ENCODE results near the gene POLR1A.

Gene POLR1A

GRCh38 chr2:86056590-86057331 is 48.9 kb downstream of the POLR1A start:
- no peak for DNase-seq

DNA sequence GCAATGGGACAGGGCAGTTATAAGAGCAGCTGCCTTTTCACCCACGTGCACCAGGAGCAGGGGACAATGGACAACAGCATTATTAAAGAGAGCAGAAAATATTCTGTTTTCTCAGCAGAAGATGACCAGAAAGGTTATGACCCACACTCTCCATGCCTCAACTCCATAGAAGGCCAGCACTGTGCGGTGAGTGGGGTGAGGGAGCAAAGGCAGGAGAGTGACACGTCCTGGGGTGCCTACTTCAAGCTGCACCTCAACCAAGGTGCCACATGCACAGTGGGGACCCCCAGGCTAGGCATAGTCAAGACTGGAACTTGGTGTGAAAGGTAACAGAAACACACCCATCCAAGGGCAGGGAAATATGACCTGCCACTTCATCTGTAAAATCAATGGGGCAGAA is 50.4 kb downstream of the POLR1A start:
- no peak for DNase-seq

GRCh38 chr2:86054535-86055082 is 51.1 kb downstream of the POLR1A start:
- no peak for DNase-seq

DNA sequence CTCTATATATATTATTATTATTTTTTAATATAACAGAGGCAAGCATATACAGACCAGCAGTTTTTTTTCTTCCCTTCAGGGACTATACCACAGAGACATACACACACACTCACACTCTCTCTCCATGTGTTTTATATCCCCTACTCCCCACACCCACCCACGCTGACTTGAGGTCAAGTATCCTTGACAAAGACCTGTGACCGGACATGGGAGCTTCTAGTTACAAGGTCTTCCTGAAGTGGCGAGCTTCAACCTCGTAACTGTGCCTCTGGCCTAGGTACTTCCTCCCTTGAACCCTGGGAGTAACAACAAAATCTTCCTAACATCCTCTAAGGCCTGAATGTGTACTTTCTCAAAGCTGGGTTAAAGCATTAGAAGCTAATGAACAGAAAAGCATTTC is 52.5 kb downstream of the POLR1A start:
- no peak for DNase-seq

DNA sequence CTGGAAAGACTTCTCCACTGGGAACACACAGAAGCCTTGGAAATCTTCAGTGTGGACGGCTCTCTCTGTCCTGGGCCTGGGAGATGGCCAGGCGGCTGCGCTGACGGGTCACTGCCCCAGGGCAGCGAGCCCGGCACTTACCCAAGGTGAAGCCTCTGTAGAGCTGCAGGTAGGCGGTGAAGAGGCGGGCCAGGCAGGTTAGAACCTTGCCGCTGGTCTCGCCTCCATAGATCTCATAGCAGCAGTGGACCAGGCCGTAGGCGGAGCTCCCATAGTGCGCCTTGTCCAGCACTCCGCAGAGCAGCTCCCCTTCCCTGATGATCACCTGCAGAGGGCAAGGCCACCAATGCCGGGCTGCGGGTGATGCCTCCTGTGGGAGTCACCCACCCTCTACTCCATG is 53.0 kb downstream of the POLR1A start:
- DNase-seq, result no peak

- no peak for DNase-seq
Observed at GRCh38 chr2:86052265-86052664, 53.4 kb downstream of the POLR1A start.

DNA sequence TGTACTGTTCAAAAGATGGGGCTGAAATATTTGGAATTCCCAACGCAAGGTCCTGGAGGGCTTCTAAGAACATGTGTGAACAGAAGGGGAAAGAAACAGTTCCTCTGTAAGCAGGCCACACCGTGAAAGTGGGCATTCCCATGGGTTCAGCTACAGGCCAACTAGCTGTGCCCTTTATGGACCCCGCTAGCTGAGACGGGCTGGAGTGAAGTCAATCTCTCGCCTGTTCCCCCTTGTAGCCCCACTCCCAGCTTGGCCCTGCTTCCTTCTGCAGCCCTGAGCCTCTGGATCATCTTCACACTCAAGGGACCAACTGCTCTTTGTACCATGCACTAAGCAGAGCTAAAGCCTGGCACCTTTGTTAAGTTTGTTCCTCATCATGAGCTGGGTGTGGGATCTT is 55.4 kb downstream of the POLR1A start:
- no peak for DNase-seq

GRCh38 chr2:86049529-86049928 is 56.2 kb downstream of the POLR1A start:
- no peak for DNase-seq

- no peak for DNase-seq
Observed at GRCh38 chr2:86048888-86049287, 56.8 kb downstream of the POLR1A start.

DNA sequence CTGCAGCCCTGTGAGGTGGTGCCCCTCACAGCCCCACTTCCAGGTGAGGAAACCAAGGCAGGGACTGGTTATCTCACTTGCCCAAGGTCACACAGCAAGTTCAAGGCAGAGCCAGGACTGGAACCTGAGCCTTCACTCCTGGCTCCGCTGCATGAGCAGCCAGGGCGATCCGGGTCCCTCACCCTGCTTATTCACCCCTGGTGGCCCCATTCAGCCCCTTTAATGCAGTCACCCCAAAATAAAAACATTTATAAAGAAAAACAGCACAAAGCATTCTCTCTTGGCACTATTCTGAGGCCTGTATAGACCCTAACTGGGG is 57.3 kb downstream of the POLR1A start:
- DNase-seq, result no peak

- no peak for DNase-seq
Observed at GRCh38 chr2:86047575-86048382, 57.9 kb downstream of the POLR1A start.

- no peak for DNase-seq
Observed at GRCh38 chr2:86045541-86045940, 60.1 kb downstream of the POLR1A start.

DNA sequence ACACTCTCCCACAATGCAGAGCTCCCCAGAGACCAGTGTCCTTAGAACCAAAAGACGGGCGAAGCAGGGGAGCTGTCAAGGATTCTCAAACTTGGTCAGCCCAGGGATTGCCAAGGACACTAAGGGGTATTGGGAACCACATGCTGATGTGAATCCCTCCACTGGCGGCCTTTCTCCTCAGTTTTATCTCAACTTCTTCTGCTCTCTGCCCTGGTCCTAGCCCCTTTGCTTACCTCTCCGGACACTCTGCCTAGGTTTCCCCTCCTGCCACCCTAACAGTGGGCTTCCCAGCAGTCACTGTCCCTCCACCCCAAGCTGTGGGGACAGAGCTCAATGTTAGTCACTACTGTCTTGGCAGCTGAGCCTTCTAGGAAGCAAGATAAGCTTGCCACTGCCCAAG is 61.1 kb downstream of the POLR1A start:
- DNase-seq, result no peak

DNA sequence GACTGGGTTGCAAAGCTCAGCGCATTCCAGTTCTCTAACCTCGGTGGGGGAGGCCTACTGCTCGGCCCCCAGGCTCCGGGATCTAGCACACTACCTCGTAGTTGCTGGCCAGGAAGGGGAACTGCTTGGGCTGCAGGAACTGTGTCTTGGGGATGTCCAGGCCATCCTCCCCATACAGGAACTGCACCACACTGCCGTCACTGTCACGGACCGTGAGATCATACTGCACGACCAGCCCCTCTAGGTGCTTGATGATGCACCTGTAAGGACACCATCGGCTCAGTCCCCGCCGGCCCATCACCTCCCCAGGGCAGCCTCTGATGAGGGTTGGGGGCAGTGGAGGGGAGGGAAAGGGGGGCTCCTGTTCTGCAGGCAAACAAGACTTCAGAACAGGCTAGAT is 61.6 kb downstream of the POLR1A start:
- no peak for DNase-seq

DNA sequence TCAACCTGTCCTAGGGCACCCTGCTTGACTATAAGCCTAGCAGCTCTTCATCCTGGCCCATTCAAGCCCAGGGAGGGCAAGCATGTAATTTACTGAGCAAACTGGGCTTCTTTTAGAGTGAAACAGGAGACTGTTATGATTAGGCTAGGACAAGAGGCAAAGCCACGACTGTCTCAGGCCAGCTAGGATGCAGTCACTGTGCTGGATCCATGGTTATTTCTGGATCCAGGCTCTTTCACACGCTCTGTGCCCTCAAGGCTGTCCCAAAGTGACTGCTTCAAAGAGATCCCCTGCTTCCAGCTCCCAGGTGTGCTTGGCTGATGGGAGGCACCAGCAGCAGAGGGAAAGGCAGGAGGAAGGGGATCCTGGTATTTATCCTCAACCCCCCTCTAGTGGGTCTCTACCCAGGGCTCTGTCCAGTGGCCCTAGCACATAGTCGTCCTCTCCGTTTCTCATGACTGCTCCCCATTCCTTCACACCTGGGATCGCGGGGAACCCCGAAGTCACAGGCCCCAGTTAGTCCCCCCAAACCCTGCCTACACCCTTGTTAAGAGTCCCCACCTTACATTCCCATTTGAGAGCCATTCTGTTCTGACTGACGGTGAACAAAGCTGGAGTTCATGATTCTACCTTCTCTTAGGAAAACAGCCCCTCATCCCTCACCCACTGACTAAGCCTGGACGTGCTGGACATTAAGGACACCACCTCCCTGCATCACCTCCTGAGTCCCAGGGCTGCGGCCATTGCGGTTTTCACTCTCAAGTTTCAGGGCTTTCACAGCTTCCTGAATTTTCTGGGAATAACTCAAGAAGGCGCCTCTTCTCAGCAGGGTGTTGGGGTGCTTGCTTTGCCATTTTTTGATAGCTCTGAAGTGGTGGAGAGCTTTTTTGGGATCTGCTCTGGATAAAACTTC is 63.2 kb downstream of the POLR1A start:
- no peak for DNase-seq

- no peak for DNase-seq
Observed at GRCh38 chr2:86039963-86040655, 65.6 kb downstream of the POLR1A start.

DNA sequence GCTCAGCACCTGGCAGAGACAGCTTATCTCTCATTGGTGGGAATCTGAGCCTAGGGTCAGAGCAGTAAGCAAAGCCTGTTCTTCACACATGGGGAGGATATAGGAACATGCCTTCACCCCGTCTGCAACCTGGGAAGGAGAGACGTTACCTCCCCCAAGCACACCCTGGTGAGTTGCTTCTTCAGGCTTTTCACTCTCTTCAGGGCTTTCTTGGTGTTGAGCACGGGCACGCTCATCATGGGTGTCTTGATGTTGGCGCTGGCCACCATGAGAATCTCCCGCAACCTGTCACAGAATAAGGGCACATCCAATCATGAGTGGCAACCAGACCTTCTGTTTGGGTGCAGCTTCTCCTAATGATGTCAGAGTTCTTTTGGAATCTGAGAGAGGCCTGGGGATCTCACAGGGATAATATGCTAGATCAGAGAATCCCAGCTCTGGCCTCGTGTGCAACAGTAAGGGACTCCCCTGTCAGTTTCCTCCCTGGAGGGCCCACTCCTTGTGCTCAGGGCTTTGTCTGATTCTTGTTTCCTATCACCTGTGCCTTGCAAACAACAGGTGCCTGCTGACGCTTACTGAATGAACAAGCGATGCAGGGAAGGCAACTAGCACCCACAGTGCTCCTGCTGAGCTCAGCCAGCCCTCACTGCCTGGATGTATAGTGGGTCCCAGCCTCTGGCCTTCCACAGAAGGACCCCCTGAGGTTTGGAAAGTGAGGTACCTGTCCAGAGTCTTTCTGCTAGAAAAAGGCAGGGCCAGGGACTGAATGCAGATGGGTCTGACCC is 66.3 kb downstream of the POLR1A start:
- DNase-seq, result no peak

DNA sequence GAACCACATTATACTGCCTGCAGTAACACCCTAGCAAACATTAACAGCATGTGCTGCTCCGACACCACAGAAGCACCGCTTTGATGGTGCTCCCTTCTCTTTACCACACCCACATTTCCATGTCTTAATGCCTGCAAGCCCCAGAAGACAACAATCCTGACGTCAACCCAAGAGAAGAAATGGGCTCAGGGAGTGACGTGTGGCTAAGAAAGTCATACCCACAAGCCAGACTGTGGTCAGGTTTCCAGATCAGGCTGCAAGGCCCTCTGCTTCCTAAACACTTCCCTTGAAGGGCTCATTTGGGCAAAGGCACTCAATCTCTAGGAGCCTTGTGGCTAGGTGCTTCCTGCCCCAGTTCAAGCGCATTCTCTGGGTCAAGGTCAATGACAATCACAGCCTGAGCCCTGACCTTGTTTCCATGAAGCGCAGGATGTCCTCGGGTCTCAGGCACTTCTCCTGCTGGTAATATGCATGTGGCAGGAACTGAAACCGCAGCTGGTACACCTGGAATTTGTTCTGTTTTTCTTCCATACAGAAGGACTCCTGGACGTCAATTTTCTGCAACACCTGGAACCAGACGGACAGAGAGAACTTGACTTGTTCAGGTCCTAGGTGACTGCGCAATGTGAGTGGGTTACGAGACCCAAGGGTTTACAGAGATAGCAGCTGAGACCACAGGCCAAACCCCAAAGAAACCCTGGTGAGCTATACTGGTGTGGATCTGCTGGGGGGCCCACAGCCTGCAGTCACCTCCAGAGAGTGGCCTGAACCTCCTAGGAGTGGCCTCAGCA is 67.2 kb downstream of the POLR1A start:
- DNase-seq, result no peak

- DNase-seq, result peak in 1 of 2 experiments; percentile 3
Observed at GRCh38 chr2:86037795-86038192, 67.9 kb downstream of the POLR1A start.

GRCh38 chr2:86037141-86037794 is 68.4 kb downstream of the POLR1A start:
- no peak for DNase-seq

Measured in NCI-H524 (cell line).